GM12891 (cell line): Measurements from ENCODE around the gene DAAM1.

Source experiments
- POLR2A ChIP-seq: IDR thresholded peaks from 2 replicates; pipeline ENCODE4 v1.6.1; 2011; ENCODE audit warnings: low read depth, low read length, control low read depth
- POLR2AphosphoS5 ChIP-seq: IDR thresholded peaks from 2 replicates; pipeline ENCODE4 v1.6.1; 2011; ENCODE audit warnings: low read depth, low read length, control low read depth
- SPI1 ChIP-seq: IDR thresholded peaks from 2 replicates; pipeline ENCODE4 v1.6.1; 2011; ENCODE audit warnings: low read depth, low read length, control low read depth
- TAF1 ChIP-seq: IDR thresholded peaks from 2 replicates; pipeline ENCODE4 v1.6.1; 2011; ENCODE audit warnings: low read depth, low read length, control low read depth

GRCh38 chr14:59183150-59183549 lies 5.3 kb upstream of the DAAM1 start:
- TF ChIP-seq POLR2A (no peak), POLR2AphosphoS5 (no peak), SPI1 (no peak), TAF1 (no peak)
